ENCODE data around the gene HDHD5.

Gene HDHD5

GRCh38 chr22:17105143-17106129 lies 53.6 kb downstream of the HDHD5 start:
- DNase-seq (ENCODE audit: low spot score), result no peak

- DNase-seq (ENCODE audit: low spot score), result no peak
Measured at GRCh38 chr22:17104336-17104935, 54.6 kb downstream of the HDHD5 start.

GRCh38 chr22:17103351-17103750 lies 55.7 kb downstream of the HDHD5 start:
- no peak for DNase-seq (ENCODE audit: low spot score)

GRCh38 chr22:17102297-17102667 lies 56.8 kb downstream of the HDHD5 start:
- DNase-seq (ENCODE audit: low spot score), result no peak

GRCh38 chr22:17101475-17102296 lies 57.4 kb downstream of the HDHD5 start:
- no peak for DNase-seq (ENCODE audit: low spot score)

GRCh38 chr22:17100621-17101020 lies 58.5 kb downstream of the HDHD5 start:
- no peak for DNase-seq (ENCODE audit: low spot score)

- peak; percentile 57 for DNase-seq (ENCODE audit: low spot score)
Measured at GRCh38 chr22:17098379-17098819, 60.7 kb downstream of the HDHD5 start.

GRCh38 chr22:17097701-17098100 lies 61.4 kb downstream of the HDHD5 start:
- no peak for DNase-seq (ENCODE audit: low spot score)

GRCh38 chr22:17097062-17097461 lies 62.0 kb downstream of the HDHD5 start:
- no peak for DNase-seq (ENCODE audit: low spot score)

- DNase-seq (ENCODE audit: low spot score), result no peak
Measured at GRCh38 chr22:17096071-17096470, 63.0 kb downstream of the HDHD5 start.

- DNase-seq (ENCODE audit: low spot score), result no peak
Measured at GRCh38 chr22:17095538-17095937, 63.5 kb downstream of the HDHD5 start.

GRCh38 chr22:17093081-17093480 lies 66.0 kb downstream of the HDHD5 start:
- DNase-seq (ENCODE audit: low spot score), result no peak

GRCh38 chr22:17091851-17092250 lies 67.2 kb downstream of the HDHD5 start:
- no peak for DNase-seq (ENCODE audit: low spot score)

- no peak for DNase-seq (ENCODE audit: low spot score)
Measured at GRCh38 chr22:17090550-17090949, 68.5 kb downstream of the HDHD5 start.

All from globus pallidus (tissue), 1 donor.